H9 (cell line): ENCODE results near the gene PPP3CA. TPM values are rescaled to one million over a fixed set of nuclear protein-coding genes. Genes with fewer than 3 reads are reported as not detected.

ENCODE experiments used
- DNase-seq: peaks from one replicate; pipeline ENCODE4 v3.0.0-alpha.2; 2017
- H2AFZ ChIP-seq: one replicate; pipeline ENCODE4 v1.6.1; 2013; ENCODE audit warnings: mild to moderate bottlenecking, low read length, control low read depth, moderate library complexity
- H2AK5ac ChIP-seq: 2 replicates; pipeline ENCODE4 v1.6.1; 2013; ENCODE audit warnings: low read length, control low read depth, mixed read lengths; ENCODE audit not compliant: insufficient read length
- H2BK120ac ChIP-seq: one replicate; pipeline ENCODE4 v1.6.1; 2013; ENCODE audit warnings: low read depth, mild to moderate bottlenecking, low read length, control low read depth, inconsistent platforms; ENCODE audit not compliant: poor library complexity, severe bottlenecking
- H2BK12ac ChIP-seq: 2 replicates; pipeline ENCODE4 v1.6.1; 2013; ENCODE audit warnings: low read length, control low read depth, mixed read lengths, low read depth; ENCODE audit not compliant: insufficient read length
- H2BK15ac ChIP-seq: 2 replicates; pipeline ENCODE4 v1.6.1; 2013; ENCODE audit warnings: low read depth, low read length, control low read depth
- H2BK20ac ChIP-seq: one replicate; pipeline ENCODE4 v1.6.1; 2013; ENCODE audit warnings: low read depth, mild to moderate bottlenecking, low read length, control low read depth, inconsistent platforms; ENCODE audit not compliant: poor library complexity, severe bottlenecking
- H2BK5ac ChIP-seq: 2 replicates; pipeline ENCODE4 v1.6.1; 2013; ENCODE audit warnings: low read length, control low read depth, mixed read lengths; ENCODE audit not compliant: insufficient read length
- H3K14ac ChIP-seq: 2 replicates; pipeline ENCODE4 v1.6.1; 2013; ENCODE audit warnings: low read length, control low read depth; ENCODE audit not compliant: insufficient read depth
- H3K18ac ChIP-seq: 2 replicates; pipeline ENCODE4 v1.6.1; 2013; ENCODE audit warnings: low read depth, mild to moderate bottlenecking, mixed read lengths, low read length, control low read depth; ENCODE audit not compliant: insufficient read length
- H3K23ac ChIP-seq: 2 replicates; pipeline ENCODE4 v1.6.1; 2013; ENCODE audit warnings: low read length, control low read depth, mixed read lengths, low read depth; ENCODE audit not compliant: insufficient read length
- H3K23me2 ChIP-seq: 2 replicates; pipeline ENCODE4 v1.6.1; 2013; ENCODE audit warnings: low read depth, mild to moderate bottlenecking, mixed read lengths, low read length, control low read depth; ENCODE audit not compliant: insufficient read length, poor library complexity, severe bottlenecking
- H3K27ac ChIP-seq: 2 replicates; pipeline ENCODE4 v1.5.1; 2013; ENCODE audit warnings: low read length, control low read depth, mixed read lengths, low read depth; ENCODE audit not compliant: insufficient read length
- H3K27me3 ChIP-seq: 2 replicates; pipeline ENCODE4 v1.6.1; 2013; ENCODE audit warnings: low read length, control low read depth, inconsistent platforms; ENCODE audit not compliant: insufficient read depth
- H3K4ac ChIP-seq: 2 replicates; pipeline ENCODE4 v1.6.1; 2013; ENCODE audit warnings: low read depth, mild to moderate bottlenecking, control low read depth, inconsistent platforms, low read length, moderate library complexity
- H3K4me1 ChIP-seq: 2 replicates; pipeline ENCODE4 v1.6.1; 2013; ENCODE audit warnings: low read length, control low read depth, inconsistent platforms; ENCODE audit not compliant: insufficient read depth
- H3K4me2 ChIP-seq: 2 replicates; pipeline ENCODE4 v1.6.1; 2013; ENCODE audit warnings: low read length, control low read depth, mixed read lengths; ENCODE audit not compliant: insufficient read length, insufficient read depth
- H3K56ac ChIP-seq: 2 replicates; pipeline ENCODE4 v1.6.1; 2013; ENCODE audit warnings: low read depth, mild to moderate bottlenecking, mixed read lengths, low read length, control low read depth; ENCODE audit not compliant: insufficient read length
- H3K79me1 ChIP-seq: 2 replicates; pipeline ENCODE4 v1.6.1; 2013; ENCODE audit warnings: low read depth, mild to moderate bottlenecking, moderate library complexity, low read length, control low read depth, inconsistent platforms; ENCODE audit not compliant: insufficient read depth, poor library complexity, severe bottlenecking
- H3K79me2 ChIP-seq: 2 replicates; pipeline ENCODE4 v1.6.1; 2013; ENCODE audit warnings: low read length, control low read depth, inconsistent platforms; ENCODE audit not compliant: insufficient read depth
- H3K9ac ChIP-seq: 2 replicates; pipeline ENCODE4 v1.6.1; 2013; ENCODE audit warnings: low read length, control low read depth, mixed read lengths; ENCODE audit not compliant: insufficient read length; ENCODE audit errors: extremely low read depth
- H3K9me3 ChIP-seq: one replicate; pipeline ENCODE4 v1.6.1; 2013; ENCODE audit warnings: low read depth, low read length, inconsistent platforms; ENCODE audit not compliant: control insufficient read depth
- H3T11ph ChIP-seq: one replicate; pipeline ENCODE4 v1.6.1; 2013; ENCODE audit warnings: mild to moderate bottlenecking, low read length, control low read depth, inconsistent platforms
- H4K20me1 ChIP-seq: one replicate; pipeline ENCODE4 v1.6.1; 2013; ENCODE audit not compliant: control insufficient read depth, insufficient read length, insufficient read depth
- H4K5ac ChIP-seq: 2 replicates; pipeline ENCODE4 v1.6.1; 2013; ENCODE audit warnings: low read depth, mild to moderate bottlenecking, mixed read lengths, low read length, control low read depth; ENCODE audit not compliant: insufficient read length
- H4K8ac ChIP-seq: replicated peaks from 2 replicates; pipeline ENCODE4 v1.6.1; 2013; ENCODE audit warnings: low read length, control low read depth, mixed read lengths, low read depth; ENCODE audit not compliant: insufficient read length
- H4K91ac ChIP-seq: 2 replicates; pipeline ENCODE4 v1.6.1; 2013; ENCODE audit warnings: low read depth, mild to moderate bottlenecking, moderate library complexity, mixed read lengths, low read length, control low read depth; ENCODE audit not compliant: insufficient read length
- H3K27ac Mint-ChIP-seq, 3 experiments: 2 replicates in 2 of 3; 3 replicates in 1 of 3; pipeline ENCODE4 v1.8.0; 2020 to 2021; ENCODE audit warnings: mixed read lengths in 3 of 3, mild to moderate bottlenecking in 1 of 3, moderate library complexity in 1 of 3
- H3K27me3 Mint-ChIP-seq: 2 replicates; pipeline ENCODE4 v1.8.0; 2021; ENCODE audit warnings: low read depth, mild to moderate bottlenecking, moderate library complexity, mixed read lengths
- H3K36me3 Mint-ChIP-seq, 3 experiments: 2 replicates in 2 of 3; 3 replicates in 1 of 3; pipeline ENCODE4 v1.8.0; 2020 to 2021; ENCODE audit warnings: low read depth in 3 of 3, mixed read lengths in 3 of 3; ENCODE audit not compliant: insufficient read depth in 1 of 3
- H3K4me1 Mint-ChIP-seq, 2 experiments: 2 replicates each; pipeline ENCODE4 v1.8.0; 2020; ENCODE audit warnings: mixed read lengths in 2 of 2
- H3K4me3 Mint-ChIP-seq, 2 experiments: 2 replicates in 1 of 2; 3 replicates in 1 of 2; pipeline ENCODE4 v1.8.0; 2020 to 2021; ENCODE audit warnings: mild to moderate bottlenecking in 2 of 2, mixed read lengths in 2 of 2, moderate library complexity in 1 of 2
- H3K9me3 Mint-ChIP-seq, 2 experiments: 2 replicates in 1 of 2; 3 replicates in 1 of 2; pipeline ENCODE4 v1.8.0; 2020; ENCODE audit warnings: mild to moderate bottlenecking in 2 of 2, mixed read lengths in 2 of 2, moderate library complexity in 1 of 2
- total RNA-seq: library from RNA; stranded (reverse); gene quantifications from 2 replicates; pipeline ENCODE4 v1.2.1, GENCODE V29; 2021
- TF ChIP-seq, protein P1 (sequence below): fragments of 200-600 bp; sonication (generic); conservative IDR thresholded peaks from 3 replicates; pipeline ENCODE4 v1.8.0; 2021; ENCODE audit warnings: antibody characterized with exemption, mild to moderate bottlenecking

The PPP3CA gene
- total RNA-seq, 1 experiment from 2014 or later = 16.8 TPM

DNA sequence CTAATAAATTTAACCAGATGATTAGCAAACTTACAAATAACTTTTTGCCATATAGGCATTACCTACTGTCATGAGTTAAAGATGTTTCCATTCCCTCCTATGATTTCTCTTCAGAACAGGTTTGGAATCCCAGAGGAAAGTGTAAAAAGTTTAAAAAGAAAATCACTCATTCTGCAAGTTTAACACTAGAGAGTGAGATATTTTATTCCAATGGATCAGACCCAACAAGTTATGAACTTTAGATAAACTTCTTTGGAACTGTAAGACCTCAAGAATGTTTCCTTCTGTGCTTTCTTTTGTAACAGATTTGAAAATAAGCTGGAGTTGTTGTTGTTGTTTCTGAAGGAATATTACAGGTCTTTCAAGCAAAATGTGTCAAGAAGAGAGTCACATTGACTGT, 51.6 kb downstream of the PPP3CA start:
- Histone ChIP-seq H4K5ac (no peak overlapping the region), H3K56ac (no peak overlapping the region), H2BK15ac (no peak overlapping the region), H3K27ac (no peak overlapping the region), H4K91ac (no peak overlapping the region), H3T11ph (no peak overlapping the region), H3K4me1 (peaks cover 5% of the 10 kb centered on the region; the same call in 1 of the 2 replicates), H4K8ac (no peak overlapping the region), H2BK20ac (no peak overlapping the region), H2AFZ (no peak overlapping the region), H3K9ac (no peak overlapping the region), H2BK5ac (no peak overlapping the region), H3K23ac (no peak overlapping the region), H3K18ac (no peak overlapping the region), H3K27me3 (no peaks in the 10 kb centered on the region), H3K79me1 (no peaks in the 10 kb centered on the region), H3K79me2 (peaks cover 4% of the 10 kb centered on the region; the same call in 1 of the 2 replicates), H3K4me2 (no peak overlapping the region), H3K14ac (no peak overlapping the region), H2AK5ac (no peak overlapping the region), H4K20me1 (no peaks in the 10 kb centered on the region), H2BK120ac (no peak overlapping the region), H2BK12ac (no peak overlapping the region), H3K4ac (no peak overlapping the region), H3K9me3 (no peaks in the 10 kb centered on the region), H3K23me2 (no peaks in the 10 kb centered on the region)
- no peaks in the 10 kb centered on the region for H3K27me3 Mint-ChIP-seq
- peaks cover 0 to 6% of the 10 kb centered on the region in 2 experiments; a peak in 2 of 4 replicates for H3K4me1 Mint-ChIP-seq
- H3K9me3 Mint-ChIP-seq = no peaks in the 10 kb centered on the region
- DNase-seq = no peak
- H3K27ac Mint-ChIP-seq = no peak overlapping the region
- no peak overlapping the region for H3K4me3 Mint-ChIP-seq
- TF ChIP-seq, protein P1, sequence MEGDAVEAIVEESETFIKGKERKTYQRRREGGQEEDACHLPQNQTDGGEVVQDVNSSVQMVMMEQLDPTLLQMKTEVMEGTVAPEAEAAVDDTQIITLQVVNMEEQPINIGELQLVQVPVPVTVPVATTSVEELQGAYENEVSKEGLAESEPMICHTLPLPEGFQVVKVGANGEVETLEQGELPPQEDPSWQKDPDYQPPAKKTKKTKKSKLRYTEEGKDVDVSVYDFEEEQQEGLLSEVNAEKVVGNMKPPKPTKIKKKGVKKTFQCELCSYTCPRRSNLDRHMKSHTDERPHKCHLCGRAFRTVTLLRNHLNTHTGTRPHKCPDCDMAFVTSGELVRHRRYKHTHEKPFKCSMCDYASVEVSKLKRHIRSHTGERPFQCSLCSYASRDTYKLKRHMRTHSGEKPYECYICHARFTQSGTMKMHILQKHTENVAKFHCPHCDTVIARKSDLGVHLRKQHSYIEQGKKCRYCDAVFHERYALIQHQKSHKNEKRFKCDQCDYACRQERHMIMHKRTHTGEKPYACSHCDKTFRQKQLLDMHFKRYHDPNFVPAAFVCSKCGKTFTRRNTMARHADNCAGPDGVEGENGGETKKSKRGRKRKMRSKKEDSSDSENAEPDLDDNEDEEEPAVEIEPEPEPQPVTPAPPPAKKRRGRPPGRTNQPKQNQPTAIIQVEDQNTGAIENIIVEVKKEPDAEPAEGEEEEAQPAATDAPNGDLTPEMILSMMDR = no peak
- 0 out of 7 replicates have a peak, but pooled peaks cover 0 to 2% (median 0%) of the 10 kb centered on the region in 3 experiments for H3K36me3 Mint-ChIP-seq
